GM18511 (cell line): ENCODE measurements around the gene TOP2A.

ENCODE experiments used
- ATAC-seq: cut with Tn5 transposase; IDR thresholded peaks from one replicate; pipeline ENCODE4 v1.9.1; 2021; ENCODE audit warnings: mild to moderate bottlenecking, moderate library complexity; ENCODE audit not compliant: unreplicated experiment

TOP2A gene

DNA sequence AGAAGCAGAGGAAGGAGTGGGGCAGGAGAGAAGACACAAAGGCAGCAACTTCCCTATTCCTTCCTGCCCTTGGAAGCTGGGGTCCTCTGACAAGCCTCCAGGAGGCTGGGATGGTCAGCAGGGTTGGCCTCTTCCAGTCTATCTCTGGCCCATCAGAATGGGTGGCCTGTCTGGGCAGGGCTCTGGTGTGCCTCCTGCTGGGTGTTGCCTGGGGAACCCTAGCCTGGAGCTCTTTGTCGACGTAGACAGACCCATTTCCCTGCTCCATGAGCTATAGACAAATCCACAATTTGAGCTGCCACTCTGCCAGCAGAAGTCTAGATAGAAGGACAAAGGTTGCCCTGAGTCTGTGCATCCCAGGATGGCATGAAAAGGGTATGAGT is 36.9 kb upstream of the TOP2A start:
- no peak for ATAC-seq

DNA sequence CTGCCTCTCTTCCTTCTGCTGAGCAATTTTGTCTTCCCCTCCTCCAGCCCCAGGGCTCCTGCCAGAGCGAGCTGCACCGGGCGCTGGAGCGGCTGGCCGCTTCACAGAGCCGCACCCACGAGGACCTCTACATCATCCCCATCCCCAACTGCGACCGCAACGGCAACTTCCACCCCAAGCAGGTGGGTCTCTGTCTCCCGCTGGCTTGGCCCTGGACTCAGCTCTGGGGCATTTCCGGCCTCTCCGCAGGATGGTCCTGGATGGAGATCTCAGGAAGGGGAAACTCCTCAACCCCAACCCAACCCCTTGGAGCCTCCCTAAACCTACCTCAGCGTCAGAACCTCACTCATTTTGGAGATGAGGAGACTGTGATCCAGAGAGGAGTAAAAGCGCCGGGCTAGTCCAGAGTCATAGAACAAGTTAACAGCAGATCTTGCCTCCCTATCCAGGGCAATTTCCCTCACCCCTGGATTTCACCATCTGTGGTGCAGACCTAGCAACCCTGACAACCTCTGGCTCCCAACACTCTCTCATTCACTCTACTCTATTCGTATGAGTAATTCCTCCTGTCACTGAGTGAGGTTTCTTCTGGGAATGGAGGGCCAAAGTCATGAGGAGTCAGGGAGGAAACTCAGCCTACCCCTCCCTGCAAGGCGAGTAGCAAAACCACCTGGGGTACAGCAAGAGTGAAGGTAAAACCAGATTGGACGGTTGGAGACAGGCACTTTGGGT is 36.4 kb upstream of the TOP2A start:
- ATAC-seq = no peak

DNA sequence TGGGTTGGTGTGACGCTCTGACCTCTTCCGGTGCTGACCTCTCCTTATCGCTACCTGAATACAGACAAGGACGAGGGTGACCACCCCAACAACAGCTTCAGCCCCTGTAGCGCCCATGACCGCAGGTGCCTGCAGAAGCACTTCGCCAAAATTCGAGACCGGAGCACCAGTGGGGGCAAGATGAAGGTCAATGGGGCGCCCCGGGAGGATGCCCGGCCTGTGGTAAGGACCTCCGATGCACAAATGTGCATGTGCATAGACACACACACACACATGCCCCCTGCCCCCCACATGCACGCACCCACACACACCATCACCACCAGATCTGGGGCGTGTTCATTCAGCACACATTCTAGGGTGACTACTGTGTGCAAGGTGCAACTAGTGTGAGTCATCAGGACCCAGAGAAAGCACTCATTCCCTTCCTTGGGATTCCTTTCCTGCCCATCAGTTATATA is 35.3 kb upstream of the TOP2A start:
- ATAC-seq = no peak

DNA sequence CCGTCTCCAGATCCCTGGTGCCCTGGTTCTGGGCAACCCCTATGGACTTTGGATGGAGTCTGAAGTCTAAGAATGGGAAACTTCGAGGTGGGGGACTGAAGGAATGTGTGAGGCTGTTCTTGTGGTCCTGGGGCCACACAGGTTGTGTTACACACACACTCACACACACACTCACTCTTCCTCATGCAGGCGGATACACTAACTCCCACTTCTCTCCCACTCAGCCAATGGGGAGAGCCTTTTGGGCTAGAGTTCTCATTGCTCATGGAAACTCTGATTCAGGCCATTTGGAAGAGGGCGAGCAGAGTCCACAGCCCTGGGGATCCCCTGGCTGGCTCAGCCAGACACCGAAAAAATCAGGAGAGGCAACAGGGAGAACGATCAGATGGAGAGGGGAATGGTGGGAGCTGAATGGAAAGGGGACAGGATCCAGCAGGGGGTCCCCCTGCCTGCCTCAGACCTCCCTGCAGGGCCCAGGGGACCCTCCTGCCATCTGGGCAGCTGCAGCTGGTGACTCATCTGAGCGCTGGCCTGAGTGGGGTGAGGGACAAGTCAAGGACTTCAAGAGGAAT is 34.6 kb upstream of the TOP2A start:
- no peak for ATAC-seq

DNA sequence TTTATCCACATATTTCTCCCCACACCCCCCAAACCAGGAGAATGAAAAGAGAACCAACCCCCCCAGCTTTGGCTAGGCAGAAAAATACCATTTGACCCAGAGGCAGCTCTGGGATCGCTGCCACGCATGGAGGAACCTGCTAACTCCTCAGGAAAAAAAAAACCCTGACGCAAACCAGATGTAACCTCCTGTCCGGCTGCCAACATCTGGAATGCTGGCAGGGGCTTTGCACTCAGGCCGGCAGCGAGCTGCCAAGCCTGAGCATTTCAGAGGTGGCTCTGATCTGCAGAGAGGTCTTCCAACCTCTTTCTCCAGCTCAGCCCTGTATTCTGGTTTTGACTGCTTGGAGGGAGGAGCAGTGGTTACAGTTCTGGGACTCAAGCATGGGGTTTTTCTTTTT is 33.7 kb upstream of the TOP2A start:
- no peak for ATAC-seq

DNA sequence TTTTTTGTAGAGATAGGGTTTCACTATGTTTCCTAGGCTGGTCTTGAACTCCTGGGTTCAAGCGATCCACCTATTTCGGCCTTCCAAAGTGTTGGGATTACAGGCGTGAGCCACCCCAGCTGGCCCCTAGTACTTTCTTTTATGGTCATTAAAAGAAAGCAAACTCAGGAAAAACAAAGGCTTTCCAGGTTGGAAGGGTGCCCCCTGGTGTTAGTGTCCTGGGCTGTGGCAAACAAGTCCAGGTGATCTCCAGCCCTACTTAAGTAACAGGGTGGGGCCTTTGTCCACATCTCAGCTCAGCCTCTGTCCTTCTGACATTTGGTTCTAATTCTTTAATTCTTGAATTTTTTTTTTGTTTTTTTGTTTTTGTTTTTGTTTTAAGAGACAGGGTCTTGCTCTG is 32.5 kb upstream of the TOP2A start:
- no peak for ATAC-seq

DNA sequence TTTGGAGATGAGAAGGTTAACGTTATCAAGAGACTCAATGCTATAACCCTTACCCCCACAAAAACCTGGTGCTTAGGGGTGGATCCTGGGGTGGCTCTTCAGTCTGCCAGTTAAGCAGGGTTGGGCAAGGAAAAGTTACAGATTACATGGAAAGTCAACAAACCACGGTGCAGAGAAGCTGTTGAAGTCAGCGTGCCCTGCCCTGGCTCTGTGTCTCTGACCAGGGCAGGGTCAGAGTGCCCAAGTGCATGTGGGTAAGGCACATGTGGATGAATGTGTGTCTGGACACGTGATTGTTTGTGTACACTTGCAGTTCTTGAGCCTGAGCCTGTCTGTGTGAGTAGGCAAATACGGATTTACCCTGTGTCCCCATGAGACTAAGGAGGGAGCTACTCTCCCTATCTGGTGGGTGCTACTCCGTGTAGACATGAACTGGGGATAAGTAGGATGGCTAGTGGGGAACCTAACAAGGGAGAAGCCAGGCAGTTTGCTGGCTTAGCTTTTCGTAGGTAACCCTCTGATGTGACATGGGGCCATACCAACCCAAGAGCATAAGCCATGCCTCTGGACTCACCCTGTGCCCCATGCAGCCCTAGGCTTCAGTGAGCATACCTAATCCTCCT is 31.1 kb upstream of the TOP2A start:
- ATAC-seq = no peak

DNA sequence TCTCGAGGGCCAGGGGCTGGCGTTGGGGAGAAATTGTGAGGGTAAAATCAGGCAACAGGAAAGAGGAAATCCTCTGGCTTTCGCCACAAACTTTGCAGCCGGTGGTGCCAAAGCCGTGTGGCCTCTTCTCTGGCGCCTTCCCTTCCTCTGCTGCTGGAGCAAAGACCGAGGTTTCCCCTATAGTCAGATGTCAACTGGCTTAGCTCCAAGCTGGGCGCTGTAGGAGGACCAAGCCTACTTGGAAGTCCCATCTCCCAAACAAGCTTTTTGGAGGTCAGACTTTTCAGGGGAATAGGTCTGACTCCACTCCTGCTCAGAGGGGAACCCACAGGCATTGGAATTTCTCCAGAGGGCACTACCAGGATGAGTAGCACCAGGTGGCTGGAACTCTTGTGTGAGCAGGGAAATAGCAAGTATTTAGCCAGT is 30.5 kb upstream of the TOP2A start:
- no peak for ATAC-seq

DNA sequence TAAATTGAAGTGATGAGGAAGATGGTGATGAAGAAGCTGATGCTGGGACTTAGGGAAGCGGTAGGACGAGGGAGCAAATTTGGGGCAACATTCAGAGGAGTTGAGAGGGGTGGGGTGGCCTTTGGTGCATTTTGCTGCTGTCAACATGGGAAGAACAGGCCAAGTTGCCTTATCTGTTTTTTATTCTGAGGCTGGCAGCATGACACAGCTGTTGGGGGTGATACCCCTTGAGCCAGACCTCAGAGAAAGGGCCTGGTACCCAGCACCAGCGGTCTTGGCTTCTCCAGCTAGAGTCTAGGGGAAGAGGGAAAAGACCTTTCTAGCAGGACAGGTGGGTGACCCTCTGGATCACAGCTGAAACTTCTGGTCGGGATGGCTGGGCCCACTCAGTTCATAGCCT is 30.1 kb upstream of the TOP2A start:
- ATAC-seq = no peak

DNA sequence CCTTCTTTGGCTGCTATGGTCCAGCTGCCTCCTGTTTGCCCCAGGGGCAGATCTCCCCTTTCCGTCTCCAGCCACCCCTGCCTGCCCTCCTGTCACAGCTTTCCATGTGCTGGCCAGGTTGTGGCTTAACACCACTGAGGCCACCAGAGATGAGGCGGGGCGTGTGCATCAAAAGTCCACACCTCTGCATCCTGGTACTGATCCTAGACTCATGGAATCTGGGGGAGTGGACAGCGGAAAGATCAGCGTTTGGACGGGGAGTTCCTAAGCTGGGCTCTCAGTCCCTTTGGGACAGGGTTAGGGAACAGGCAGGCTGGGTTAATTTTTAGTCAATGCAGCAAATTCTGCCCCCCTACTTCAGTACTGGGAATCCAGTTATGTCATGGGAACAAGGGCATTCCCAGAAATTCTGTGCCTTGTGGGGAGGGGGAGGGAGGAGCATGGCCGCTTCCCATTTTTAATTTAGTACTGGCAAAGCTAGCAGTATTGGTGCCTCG is 29.5 kb upstream of the TOP2A start:
- ATAC-seq = no peak

DNA sequence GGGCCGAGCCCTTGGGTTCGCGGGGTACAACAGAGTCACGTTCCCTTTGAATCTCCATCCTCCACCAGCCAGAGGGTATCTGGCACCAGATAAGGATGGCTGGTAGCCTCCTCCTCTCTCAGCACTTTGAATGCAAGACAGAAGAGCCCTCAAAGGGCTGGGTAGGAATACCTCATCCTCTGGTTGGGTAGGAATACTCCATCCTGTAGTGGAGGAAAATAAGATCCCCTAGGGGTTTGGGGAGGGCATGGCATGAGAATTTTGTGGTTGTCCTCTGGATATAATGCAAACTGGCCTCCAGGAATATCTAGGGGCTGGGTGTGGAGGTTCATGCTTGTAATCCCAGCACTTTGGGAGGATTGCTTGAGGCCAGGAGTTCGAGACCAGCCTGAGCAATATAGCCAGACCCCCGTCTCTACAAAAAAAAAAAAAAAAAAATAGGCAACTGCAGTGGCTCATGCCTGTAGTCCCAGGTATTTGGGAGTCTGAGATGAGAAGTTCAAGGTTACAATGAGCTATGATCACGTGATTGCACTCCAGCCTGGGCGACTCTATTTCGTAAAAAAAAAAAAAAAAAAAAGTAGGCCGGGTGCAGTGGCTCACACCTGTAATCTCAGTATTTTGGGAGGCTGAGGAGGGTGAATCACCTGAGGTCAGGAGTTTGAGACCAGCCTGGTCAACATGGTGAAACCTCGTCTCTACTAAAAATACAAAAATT is 28.2 kb upstream of the TOP2A start:
- no peak for ATAC-seq

DNA sequence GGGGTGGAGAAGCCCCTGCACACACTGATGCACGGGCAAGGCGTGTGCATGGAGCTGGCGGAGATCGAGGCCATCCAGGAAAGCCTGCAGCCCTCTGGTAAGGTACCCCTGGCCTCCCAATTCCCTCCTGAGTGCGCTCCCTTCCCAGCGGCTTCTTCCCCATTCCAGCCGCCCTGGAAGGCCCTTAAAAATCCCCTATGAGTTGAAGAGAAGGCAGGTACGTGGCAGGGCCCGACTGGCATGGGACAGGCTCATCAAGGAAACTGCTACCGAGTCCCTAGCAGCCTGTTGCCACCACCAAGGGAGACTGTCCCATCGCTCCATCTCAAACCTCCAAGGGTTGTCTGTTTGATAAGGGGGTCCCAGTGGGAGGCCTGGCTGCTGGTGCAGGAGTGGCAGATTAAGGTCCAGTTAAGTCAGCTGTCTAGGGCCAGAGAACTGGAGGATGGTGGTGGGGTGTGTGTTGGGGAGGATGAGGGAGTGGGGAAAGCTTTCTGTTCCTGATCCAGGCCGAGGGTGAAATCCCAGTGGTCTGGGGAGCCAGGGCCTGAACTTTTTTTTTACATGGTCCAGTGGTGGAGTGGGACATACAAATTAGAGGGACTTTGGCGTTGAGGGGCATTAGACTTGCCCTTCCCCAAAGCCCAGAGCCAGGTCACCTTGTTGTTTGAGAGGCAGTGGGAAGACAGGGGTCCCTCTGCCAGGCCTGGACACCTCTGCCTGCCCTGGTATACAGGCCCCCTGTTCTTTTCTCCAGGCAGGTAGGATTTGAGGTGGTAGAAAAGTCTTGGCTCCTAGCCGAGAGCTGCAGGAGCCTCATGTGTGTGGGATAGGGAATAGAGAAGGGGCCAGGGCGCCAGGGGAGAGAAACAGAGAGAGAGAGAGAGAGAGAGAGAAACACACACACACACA is 26.5 kb upstream of the TOP2A start:
- no peak for ATAC-seq

DNA sequence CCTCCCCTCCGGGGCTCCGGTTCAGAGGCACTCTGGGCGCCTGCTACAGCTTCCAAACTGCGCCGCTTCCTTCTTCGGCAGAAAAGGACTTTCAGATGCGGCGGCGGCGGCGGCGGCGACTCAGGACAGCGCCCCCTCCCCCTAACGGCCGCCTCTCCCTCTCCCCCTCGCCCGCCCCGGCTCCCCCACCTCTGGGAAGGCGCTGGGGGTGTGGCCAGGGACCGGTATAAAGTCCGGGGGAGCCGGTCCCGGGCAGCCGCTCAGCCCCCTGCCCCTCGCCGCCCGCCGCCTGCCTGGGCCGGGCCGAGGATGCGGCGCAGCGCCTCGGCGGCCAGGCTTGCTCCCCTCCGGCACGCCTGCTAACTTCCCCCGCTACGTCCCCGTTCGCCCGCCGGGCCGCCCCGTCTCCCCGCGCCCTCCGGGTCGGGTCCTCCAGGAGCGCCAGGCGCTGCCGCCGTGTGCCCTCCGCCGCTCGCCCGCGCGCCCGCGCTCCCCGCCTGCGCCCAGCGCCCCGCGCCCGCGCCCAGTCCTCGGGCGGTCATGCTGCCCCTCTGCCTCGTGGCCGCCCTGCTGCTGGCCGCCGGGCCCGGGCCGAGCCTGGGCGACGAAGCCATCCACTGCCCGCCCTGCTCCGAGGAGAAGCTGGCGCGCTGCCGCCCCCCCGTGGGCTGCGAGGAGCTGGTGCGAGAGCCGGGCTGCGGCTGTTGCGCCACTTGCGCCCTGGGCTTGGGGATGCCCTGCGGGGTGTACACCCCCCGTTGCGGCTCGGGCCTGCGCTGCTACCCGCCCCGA is 25.7 kb upstream of the TOP2A start, which contains the start of gene IGFBP4:
TSS of gene IGFBP4 (plus strand) at position 255 of the 792 bp plus-strand sequence. CDS start at position 541, 286 bp downstream.
- ATAC-seq = no peak

DNA sequence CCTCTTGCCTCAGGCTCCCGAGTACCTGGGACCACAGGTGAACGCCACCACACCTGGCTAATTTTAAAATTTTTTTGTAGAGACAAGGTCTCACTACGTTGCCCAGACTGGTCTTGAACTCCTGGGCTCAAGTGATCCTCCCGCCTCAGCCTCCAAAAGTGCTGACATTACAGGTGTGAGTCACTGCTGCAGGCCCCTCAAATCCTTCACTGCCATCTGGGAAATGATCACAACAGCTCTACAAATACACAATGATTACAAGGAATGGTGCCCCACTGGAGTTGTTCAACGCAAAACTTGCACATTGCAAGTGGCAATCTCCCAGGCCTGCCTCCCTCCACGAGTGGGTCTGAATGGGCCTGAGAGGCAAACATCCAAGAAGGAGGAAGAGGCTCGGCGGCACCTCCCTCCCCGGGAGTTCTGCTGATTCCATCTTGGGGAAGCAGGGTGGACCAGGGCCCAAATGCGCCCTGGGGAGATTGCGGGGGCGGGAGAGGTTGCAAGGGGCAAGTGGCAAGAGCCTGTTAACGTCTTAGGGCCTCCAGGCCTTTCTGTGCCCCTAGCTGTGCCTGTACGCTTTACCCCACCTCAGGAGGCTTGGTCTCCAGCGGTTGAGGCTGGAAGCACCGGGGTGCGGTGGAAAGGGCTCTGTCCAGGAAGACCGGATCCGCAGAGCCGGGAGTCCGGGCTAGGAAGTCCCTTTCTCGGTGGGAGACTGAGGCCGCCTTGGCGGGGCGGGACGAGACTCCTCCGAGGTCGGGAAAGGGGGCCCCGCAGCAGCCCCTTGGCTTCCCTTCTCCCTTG is 24.9 kb upstream of the TOP2A start:
- ATAC-seq = no peak

DNA sequence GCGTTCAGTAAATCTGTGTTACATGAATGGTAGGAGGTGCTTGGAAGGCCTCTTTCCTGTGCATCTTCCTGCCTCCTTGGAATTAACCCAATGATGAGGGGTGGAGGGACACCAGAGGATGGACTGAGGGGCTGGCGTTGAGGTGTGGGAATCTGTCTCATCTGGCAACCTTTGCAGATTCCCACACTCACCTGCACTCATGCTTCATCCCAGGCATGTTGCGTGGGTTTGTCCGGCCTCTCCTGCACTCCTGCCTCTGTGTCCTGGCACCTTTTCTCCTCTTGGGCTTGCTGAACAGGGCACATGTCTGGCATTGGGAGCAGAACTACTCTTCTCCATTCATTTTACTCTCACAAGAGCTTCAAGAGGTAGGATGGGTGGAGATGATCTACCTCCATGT is 22.5 kb upstream of the TOP2A start:
- no peak for ATAC-seq

DNA sequence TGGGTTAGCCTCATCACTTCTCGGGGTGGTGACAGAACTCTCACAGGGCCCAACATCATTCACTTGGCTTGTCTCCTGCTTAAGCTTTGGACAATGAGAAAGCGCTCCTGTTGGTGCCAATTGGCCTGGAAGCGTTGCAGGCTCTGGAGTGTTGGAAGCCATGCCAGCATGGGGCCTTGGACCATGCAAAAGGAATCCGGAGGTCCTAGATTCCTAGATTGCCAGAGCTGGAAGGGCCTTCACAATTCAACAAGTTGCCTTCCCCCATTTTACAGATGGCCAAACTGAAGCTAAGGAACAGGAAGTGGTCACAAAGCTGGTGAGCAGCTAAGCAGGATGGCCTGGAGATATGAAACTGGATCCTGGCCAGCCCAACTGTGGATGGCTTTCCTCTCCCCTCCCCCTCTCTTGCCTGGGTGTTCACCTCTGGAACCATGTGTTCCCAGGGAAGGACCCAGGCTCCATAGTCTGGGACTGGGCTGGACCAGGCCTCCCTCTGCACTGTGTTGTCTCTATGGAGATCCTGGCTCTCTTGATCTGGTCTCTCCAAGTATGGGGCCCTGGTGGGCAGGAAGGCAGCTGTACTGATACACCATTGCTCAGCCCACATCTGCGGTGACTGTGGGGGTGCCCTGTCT is 19.5 kb upstream of the TOP2A start:
- no peak for ATAC-seq

DNA sequence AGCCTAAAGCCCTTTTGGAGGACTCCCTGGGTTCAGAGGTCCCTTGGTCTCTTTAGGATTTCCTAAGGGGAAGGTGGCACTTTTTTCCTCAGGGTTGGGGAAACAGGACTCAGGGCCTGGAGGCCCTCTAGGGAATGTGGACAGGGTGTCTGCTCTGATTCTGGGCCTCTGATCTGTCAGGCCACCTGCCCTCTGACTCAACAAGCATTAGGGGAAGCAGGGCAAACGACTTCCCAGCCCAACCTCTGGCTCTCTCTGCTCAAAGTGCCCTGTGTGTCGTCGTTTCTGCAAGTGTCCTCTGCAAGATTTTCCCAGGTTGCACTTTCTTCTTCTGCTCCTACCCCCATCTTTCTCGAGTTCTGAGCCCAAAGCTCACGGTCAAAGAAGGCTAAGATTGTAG is 18.9 kb upstream of the TOP2A start:
- no peak for ATAC-seq
